Measurements from ENCODE around the gene PGM3.

The PGM3 gene

DNA sequence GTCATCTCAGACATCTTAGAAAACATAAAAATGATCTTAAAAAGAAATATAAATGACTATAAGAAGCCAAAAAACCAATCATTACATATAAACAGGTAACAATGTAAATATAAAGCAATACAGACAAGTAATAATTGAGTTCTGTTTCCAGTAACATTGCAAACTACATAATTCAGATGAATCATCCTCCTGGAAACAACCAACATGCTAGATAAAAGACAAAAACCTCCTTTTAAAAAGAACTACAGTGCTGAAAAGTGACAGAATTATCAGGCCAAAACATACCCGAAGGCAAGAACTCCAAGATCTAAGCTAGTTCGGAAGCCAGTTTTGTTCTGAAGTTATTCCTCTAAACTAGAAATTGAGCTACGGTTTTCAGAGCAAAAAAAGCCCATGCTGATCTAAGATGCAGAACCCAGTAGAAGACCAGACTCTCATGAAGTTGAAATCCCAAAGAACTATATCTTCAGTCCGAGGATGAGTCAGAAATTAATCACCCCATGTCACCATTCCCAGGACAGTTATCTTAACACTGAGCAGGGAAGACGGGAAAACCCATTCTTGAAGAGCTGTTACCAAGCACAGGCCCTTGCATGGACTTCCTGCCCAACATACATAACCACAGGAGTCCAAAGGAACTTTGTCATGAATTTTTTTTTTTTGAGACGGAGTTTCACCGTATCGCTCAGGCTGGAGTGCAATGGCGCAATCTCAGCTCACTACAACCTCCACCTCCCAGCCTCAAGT, 9.8 kb downstream of the PGM3 start:
- DNase-seq = no peak

DNA sequence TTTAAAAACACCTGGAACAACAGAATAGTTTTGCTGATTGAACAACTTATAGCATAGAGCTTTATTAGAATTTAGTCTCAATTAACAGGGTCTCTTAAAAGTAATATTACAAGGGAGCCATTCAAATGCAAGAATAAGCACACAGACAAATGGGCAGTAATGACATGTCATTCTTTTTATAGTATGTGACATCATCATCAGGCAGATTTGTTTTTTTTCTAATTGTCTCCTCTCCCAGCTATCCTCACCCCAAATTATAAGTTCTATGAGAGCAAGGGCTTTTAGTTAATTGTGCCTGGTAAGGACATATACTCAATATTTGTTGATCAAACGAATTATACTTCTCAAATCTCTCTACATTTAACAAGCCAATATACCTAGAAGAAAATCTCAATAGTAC, 11.0 kb downstream of the PGM3 start:
- DNase-seq = no peak

DNA sequence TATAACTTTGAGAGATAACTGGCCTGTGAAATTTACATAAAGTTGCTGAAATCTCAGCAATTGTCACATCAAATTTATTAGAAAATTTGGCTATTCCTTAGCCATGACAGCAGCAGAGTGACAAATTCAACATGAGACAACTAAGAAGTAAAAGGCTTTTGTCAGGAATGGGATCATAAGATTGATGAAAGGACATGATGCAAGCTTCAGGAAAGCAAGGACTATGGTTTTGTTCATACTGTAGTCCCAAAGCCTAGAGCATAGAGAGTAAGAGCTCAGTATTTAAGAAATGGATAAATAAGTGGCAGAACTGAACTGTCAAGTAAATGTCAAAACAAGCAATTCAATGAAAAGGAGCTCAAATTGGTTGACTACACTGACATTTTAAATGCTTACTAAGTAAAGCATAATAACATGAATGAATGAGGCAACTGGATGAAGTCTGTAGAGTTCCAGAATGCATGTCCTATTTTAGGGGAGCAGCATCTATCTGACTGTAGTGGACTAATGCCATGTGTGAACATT, 12.6 kb downstream of the PGM3 start:
- no peak for DNase-seq

DNA sequence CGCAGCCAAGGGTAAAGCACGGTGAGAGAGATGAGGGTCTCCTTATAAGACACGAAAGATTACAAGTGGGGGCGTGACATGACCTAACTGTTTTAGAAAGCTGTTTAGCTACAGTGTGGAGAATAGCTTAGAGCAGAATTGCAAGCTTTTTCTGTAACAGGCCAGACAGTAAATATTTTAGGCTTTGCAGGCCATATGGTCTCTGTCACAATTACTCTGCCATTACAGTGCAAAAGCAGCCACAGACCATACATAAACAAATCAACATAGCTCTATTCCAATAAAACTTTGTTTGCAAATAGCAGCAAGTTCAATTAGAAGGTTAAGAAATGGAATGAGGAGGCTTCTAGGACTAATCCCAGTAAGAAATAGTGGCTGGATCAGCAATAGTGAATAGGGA, 16.8 kb downstream of the PGM3 start:
- DNase-seq = no peak

DNA sequence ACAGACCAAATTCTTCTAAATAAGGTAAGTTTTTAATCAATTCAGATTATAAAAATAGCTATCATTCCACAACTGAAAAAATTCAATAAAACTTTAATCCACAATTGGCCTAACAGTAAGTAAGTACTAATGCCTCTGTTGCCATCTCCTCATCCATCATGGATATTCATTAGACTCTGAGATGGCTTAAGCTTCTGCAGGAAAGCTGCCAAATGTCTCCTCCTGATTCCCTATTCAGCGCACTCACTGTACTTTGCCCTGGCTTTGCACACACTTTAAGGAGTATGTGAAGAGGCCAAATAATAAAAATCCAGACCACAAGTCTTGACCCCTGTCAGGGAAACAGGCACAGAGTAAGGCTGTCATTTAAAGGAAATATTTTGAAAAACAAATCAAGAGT, 23.6 kb downstream of the PGM3 start:
- no peak for DNase-seq

DNA sequence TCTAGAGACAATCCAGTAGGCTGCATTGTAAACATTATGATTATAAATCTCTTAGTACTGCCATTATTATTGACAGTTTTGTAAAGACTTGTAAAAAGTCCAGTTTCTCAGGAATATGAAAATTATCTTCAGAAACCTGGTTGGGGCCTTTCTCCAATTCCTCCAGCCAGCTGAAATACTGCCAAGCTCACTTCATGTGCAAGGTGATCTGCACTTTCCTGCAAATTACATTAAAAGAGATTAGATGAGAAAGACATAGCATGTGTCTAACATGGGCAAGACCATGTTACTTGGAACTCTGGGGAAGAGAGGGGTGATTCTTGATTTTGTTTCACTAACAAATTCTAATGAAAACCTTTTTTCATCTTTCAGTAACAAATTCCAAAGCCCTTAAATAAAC, 24.0 kb downstream of the PGM3 start:
- DNase-seq = no peak

DNA sequence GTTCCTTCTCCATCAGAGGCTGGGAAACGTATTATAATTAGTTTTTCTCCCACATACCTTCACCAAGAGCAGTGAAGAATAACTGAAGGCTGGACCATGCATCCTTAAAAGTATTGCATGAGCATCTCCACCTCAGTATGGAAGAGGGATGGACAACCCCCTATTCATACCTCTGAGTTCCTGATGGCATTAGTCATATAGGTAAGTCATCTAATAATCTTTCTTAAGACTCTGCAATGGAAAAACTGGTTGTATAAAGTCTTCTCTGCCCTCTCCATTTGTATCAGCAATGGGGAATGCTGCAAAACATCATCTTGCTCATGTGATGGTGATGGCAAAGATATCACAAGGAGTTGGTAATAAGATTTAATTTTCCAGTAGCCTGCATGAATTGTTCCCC, 24.5 kb downstream of the PGM3 start:
- no peak for DNase-seq

DNA sequence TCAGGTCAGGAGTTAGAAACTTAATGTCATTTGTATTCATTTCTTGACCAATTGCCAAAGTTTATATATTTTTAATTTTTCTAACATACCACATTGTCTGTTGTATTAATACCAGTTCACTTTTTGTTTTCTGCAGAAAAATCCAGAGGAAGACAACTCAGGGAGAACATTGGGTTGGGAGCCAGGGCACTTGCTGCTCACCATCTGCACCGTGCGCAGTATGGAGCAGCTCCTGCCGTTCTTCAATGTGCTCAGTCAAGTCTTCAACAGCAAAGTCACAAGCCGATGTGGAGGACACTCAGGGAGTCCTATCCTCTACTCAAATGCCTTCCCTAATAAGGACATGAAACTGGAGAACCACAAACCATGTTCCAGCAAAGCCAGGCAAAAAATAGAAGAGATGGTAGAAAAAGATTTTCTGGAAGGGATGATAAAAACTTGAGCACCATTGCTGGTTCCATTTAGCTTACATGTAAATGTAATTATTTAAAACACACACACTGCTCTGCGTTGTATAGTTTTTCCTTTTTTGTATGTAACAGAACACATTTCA, 25.3 kb downstream of the PGM3 start:
- DNase-seq = no peak

DNA sequence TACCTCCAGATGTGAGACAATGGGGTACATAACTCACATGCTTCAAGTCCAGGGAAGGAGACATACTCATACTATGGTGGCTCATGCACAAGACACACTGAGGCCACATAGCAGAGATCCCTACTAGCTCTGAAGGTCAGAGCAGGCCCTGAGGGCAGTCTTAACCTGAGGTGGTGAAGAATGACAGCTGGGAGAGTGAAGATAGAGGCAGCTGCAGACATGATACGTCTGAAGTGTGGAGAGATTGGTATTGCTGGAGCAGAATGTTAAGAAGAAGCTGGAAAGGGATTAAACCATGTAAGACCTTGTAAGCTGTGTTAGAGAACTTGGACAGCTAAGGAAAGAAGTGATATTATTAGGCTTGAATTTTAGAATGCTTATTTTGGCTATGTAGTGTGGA, 32.9 kb downstream of the PGM3 start:
- DNase-seq = no peak

DNA sequence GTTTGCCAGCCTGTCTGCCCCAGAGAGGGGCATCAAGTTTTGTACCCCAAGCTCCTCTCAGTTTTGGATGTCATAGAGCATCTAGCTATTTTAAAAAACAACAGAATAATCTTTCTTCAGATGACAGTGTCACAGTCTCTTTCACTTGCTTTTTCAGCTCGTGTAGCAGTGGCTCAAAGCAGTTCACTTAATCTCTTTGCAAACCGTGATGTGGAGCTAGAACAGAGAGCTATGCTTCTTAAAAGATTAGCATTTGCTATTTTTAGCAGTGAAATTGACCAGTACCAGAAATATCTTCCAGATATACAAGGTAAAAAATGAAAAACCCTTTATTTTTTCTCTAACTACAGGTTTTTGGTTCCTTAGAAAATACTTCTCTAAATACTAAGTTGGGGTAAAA, 37.3 kb downstream of the PGM3 start:
- no peak for DNase-seq

DNA sequence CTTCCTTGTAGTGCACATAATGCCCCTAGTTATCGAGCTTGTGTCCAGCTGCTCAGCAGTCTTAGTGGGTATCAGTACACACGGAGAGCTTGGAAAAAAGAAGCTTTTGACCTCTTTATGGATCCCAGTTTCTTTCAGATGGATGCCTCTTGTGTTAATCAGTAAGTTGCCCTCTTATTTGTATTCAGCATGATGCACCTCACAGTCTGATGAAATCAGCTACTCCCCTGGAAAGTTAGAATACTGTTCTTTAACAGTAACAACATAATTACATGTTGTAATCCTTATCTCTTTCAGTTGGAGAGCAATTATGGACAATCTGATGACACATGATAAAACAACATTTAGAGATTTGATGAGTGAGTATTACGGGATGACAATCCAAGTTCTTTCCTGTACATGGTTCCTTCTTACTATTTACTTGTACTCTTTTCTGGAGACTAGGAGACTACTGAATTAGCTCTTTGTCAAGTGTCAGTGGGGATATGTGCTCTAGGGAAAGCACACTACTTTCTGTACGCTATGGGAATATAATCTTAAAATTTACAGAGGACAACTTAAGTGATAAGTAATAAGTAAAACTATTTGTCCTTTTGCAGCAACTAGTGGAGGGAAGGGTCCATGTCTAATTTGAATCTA, 39.1 kb downstream of the PGM3 start:
- DNase-seq = no peak

DNA sequence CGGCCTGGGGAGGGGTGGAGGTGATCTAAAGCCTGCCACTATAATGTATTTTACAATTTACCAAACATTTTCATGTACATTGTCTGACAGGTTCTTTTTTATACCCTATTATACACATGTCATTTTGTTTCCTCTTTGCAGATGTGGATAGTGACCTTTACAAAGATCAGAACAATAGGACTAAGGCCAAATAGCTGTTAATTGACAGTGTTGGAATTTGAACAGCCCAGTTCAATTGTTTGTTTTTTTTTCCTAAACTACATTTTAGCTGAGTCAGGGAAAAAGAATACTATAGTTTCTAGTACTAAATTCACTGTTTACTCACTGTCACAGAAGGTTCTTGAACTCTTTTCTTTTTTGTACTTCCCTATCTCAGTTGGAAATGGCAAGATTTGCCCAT, 40.2 kb downstream of the PGM3 start:
- DNase-seq = no peak

DNA sequence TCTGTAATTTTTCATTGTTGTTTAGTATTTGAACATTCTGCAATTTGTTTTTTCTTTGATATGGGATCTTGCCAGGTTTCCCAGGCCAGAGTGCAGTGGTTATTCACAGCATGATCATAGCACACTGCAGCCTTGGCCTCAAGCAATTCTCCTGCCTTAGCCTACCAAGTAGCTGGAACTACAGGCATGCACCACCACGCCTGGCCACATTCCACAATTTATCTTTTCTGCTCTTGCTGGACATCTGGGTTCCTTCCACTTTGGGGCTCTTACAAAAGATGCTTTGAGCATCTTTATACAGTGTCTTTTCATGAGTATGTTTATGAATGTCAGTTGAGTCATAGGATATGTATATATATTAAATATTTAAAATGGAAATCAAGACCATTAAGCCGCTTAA, 42.0 kb downstream of the PGM3 start:
- no peak for DNase-seq

DNA sequence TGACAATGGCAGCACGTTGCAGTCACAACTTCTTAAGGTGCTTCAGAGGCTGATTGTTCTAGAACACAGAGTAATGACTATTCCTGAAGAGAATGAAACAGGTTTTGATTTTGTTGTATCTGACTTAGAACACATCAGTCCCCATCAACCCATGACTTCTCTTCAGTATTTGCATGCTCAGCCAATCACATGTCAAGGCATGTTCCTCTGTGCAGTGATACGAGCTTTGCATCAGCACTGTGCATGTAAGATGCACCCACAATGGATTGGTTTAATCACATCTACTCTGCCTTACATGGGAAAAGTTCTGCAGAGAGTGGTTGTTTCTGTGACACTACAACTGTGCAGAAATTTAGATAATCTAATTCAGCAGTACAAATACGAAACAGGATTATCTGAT, 54.3 kb downstream of the PGM3 start:
- DNase-seq = no peak

DNA sequence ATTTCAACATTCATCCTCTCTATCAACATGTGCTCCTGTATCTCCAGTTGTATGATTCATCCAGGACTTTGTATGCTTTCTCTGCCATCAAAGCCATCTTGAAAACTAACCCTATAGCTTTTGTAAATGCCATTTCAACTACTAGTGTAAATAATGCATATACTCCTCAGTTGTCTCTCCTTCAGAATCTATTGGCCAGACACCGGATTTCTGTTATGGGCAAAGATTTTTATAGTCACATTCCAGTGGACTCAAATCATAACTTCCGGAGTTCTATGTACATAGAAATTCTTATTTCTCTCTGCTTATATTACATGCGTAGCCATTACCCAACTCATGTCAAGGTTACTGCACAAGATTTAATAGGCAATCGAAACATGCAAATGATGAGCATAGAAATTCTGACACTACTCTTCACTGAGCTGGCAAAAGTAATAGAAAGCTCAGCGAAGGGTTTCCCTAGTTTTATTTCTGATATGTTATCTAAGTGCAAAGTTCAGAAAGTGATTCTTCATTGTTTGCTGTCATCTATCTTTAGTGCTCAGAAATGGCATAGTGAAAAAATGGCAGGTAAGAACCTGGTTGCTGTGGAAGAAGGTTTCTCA, 54.8 kb downstream of the PGM3 start:
- no peak for DNase-seq

DNA sequence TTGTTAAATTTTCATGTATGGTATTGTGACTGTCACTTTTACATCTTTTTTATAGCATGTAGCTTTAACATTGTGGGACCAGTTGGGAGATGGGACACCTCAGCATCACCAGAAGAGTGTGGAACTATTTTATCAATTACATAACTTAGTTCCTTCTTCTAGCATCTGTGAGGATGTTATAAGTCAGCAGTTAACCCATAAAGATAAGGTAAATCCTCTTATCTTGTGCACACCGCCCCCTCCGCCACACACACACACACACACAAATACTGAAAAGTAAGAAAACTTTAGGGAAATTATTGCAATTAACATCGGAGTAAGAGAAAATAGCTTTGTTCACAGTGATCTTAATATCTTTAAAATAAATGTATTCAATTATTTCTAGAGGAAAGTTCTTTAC, 60.9 kb downstream of the PGM3 start:
- no peak for DNase-seq

DNA sequence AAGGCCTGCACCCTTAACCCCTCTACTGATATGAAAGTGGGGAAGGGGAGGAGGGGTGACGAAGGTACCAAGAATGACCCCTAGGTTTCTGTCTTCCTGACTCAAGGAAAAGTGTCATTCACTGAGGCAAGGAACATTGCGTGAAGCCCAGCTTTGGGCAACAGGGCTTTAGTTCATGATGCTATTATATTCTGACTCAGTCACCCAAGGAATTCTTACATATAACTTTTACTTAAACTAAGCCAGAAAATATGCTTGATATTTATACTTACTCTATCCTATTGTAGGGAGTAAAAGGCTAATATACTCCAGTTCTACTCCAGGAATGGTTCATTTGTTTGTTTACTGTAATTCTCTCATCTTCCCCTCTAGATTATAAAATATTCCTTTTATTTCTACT, 65.1 kb downstream of the PGM3 start:
- no peak for DNase-seq

DNA sequence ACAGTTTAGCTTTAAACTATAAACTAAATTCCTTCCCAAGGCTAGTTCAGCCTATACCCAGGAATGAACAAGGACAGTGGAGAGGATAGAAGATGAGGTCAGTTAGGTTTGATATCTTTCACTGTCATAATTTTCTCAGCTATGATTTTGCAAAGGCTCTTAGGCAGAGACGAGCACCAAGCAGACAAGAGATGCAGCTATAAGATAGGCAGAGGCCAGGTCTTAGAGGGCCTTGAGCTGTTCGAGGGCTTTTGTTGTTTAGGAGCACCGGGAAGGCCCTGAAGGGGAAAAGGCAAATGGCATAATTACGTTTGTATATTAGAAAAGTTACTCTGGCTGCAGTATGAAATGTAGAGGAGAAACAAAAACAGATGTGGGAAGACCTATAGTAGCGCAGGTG, 65.8 kb downstream of the PGM3 start:
- DNase-seq = no peak

DNA sequence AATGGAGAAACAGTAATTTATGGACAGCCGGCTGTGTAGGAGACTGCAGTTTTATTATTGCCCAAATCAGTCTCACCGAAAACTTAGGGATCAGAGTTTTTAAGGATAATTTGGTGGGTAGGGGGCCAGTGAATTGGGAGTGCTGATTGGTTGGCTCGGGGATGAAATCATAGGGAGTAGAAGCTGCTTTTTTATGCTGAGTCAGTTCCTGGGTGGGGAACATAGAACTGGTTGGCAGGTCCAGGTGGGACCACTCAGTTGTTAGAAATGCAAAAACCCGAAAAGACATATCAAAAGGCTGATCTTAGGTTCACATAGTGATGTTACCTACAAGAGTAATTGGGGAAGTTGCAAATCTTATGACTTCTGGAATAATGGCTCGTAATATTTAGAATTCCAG, 66.3 kb downstream of the PGM3 start:
- DNase-seq = no peak

DNA sequence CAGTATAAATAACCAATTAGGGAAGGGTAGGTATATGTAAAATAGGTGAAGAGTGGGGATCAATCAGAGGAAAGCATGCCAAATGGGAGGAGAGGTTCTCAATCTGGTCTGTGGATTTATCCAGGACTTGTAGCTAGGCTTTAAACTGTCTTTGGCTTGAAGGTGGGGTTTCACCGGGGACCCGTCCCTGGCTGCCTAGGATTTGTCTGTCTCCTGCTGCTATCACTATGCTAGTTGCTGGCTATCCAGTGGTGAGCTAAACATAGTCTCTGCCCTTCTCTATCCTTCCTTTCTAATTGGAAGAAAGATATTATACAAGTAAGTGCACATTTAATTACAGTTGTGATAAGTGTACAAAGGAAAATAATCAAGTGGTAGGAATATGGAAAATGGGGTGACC, 66.8 kb downstream of the PGM3 start:
- no peak for DNase-seq

DNA sequence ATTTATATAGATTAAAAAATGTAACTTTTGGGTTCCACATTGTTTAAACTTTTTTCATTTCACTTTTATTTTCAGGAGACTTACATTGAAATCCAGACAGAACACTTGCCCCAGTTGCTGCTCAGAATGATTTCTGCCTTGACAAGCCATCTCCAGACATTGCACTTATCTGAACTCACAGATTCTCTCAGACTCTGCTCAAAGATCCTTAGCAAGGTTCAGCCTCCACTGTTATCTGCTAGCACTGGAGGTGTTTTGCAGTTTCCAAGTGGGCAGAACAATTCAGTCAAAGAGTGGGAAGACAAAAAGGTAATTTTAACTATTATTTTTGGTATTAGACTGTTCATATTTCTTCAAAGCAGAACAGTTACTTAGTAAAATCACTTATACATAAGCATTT, 67.6 kb downstream of the PGM3 start:
- DNase-seq = no peak

DNA sequence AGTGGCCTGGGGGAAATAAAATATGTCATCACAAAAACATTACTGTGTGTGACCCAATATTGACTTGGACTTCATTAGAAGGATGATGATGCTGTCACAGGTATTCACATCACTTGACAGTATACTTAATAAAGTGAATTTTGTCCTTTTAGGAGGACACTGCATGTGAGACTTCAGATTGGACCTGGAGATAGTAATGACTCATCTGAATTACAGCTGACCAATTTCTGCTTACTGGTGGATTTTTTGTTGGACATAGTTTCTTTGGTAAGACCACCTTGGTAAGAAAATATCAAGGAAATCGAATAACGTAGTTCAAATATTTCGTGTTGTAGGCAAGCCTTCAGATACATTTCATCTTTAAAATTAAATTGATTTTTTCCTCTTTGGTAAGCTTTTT, 68.5 kb downstream of the PGM3 start:
- DNase-seq = no peak

DNA sequence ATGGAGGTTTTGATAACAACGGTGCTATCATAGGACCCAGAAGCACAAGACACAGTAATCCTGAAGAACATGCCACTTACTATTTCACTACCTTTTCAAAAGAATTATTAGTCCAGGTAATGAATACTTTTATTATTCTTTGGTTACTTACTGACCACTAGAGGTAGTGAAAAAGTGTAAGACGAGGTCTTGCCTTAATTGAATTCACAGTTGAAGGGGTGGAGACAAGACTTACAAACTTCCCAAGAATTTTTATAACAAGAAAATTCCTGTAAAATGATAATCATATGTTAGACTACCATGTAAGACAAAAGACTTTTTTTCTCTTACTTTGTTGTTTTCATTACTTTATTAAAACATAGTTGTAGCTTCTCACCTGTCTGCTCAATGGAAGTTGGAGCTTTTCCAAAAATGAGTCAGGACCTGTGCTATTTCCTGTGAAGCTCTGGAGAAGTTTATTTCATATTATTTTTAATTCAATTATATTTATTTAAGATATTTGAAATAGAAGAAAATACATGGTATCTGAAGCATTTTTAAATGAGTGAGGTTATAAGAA, 73.2 kb downstream of the PGM3 start:
- DNase-seq = no peak

DNA sequence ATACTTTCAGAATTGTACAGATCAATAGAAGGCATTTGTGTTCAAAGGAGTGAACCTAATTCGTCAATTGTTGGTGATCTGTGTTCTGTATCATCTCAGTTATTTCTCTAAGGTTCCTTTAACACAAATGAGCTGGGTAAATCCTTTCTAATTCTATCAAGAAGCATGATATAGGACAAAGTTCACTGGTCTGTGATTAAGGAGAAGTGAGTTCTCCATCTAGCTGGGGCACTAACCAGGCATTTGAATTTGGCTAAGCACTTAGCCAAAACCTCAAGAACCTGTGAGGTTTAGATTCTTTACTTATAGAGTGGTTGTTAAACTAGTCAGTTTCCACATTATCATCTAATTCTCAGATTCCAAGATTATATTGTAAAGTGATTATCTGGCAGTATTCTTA, 75.3 kb downstream of the PGM3 start:
- DNase-seq = no peak

All from activated CD4-positive, CD25-positive, alpha-beta regulatory T cell (primary cell).